Naive thymus-derived CD8-positive, alpha-beta T cell (primary cell): ENCODE measurements around the gene NR2F1-AS1. TPM values are rescaled to one million over a fixed set of nuclear protein-coding genes. Genes with fewer than 3 reads are reported as not detected.
A peak's percentile ranks its signal among the peaks of the same experiment; 100 is the strongest.

Experiments used
- ATAC-seq, 2 donors: fragments of 150-1000 bp; cut with Tn5 transposase in 1 of 2; sonication (Bioruptor Pico), chemical (Tn5 transposase) in 1 of 2; 1 replicate in 1 of 2; 2 replicates in 1 of 2; pipeline ENCODE4 v1.10.0; 2021; ENCODE audit warnings: mild to moderate bottlenecking in 2 of 2, moderate library complexity in 2 of 2
- POLR2A ChIA-PET: fragments of 350-600 bp; sonication (Branson Sonifier 250); formaldehyde crosslinking; loops from one replicate; lab custom pipeline; 2021; ENCODE audit warnings: antibody characterized with exemption; lab: Charles Lee
- DNase-seq, 10 donors: peaks; one replicate each; pipeline versions ENCODE4 v3.0.0 to v3.0.0-alpha.2; 2020 to 2022
- H3K27ac Mint-ChIP-seq, 10 donors: one replicate each; pipeline ENCODE4 v1.8.0; 2020 to 2022; ENCODE audit warnings: mild to moderate bottlenecking in 10 of 10, mixed read lengths in 10 of 10, moderate library complexity in 4 of 10, inconsistent platforms in 1 of 10
- H3K27me3 Mint-ChIP-seq, 5 donors: one replicate each; pipeline ENCODE4 v1.8.0; 2021 to 2022; ENCODE audit warnings: mixed read lengths in 5 of 5
- H3K36me3 Mint-ChIP-seq, 3 donors: one replicate each; pipeline ENCODE4 v1.8.0; 2020 to 2022; ENCODE audit warnings: mixed read lengths in 3 of 3, mild to moderate bottlenecking in 2 of 3, inconsistent platforms in 1 of 3
- H3K4me1 Mint-ChIP-seq, 4 donors: one replicate each; pipeline ENCODE4 v1.8.0; 2021 to 2022; ENCODE audit warnings: mixed read lengths in 4 of 4
- H3K4me3 Mint-ChIP-seq, 10 donors: one replicate each; pipeline ENCODE4 v1.8.0; 2020 to 2022; ENCODE audit warnings: mild to moderate bottlenecking in 10 of 10, mixed read lengths in 10 of 10, moderate library complexity in 6 of 10, inconsistent platforms in 1 of 10
- H3K9me3 Mint-ChIP-seq, 9 donors: one replicate each; pipeline ENCODE4 v1.8.0; 2020 to 2022; ENCODE audit warnings: mixed read lengths in 9 of 9, mild to moderate bottlenecking in 3 of 9, inconsistent platforms in 1 of 9, moderate library complexity in 1 of 9
- polyA plus RNA-seq, 3 donors: library from polyadenylated mRNA; unstranded; fragments of 300-500 nt; fragmentation: Illumina TruSeq; gene quantifications; one replicate each; pipeline ENCODE4 v1.2.3, GENCODE V29; 2021
- total RNA-seq, 8 experiments: library from RNA in 2 of 8; stranded (reverse) in 2 of 8; gene quantifications; one replicate each; pipeline ENCODE4 v1.2.3 and lab custom pipeline; 2021 to 2026

NR2F1-AS1 gene
- total and polyA plus RNA-seq, 5 experiments from 2014 or later = not detected

DNA sequence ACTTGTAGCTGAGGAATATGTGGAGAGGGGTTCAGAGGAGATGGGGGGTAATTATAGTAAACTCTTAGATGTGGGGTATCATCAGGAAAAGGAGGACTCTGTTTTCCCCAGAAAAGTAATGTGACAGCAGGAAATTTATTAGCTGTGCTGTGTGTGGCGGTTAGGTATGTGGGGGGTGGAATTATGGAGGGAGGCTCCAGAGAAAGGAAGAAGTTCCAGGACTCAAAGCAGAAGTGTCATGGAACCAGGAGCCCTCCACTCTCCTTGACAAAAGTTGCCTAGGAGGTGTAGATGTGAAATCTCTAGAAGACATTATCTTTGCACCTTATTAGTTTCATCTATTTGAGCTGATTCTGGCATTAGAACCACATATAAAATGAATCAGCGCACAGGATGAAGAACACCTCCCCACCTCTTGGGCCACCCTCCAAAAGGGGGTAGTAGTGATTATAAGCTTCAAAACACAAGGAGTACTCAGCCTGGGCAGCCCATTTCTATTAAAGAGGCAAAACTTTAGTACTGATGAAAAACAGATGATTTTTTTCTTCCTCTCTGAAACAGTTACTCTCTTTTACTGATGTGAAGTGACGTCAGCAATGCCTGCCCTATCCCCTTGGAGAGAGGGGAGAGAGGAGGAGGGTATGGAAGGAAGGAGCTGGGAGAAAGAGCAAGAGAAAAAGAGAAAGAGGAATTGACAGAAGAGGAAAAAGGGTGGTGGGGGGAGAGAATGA is 20.2 kb upstream of the NR2F1-AS1 start:
- H3K4me1 Mint-ChIP-seq = peaks cover 2 to 14% (median 5%) of the 10 kb centered on the region in 4 donors
- H3K27ac Mint-ChIP-seq = no peak overlapping the region
- DNase-seq (no peak), ATAC-seq (no peak)
- H3K27me3 Mint-ChIP-seq = peaks cover 7 to 46% (median 34%) of the 10 kb centered on the region in 5 donors
- peak overlapping the region in 1 of 10 donors; percentile 65 for H3K4me3 Mint-ChIP-seq
- POLR2A ChIA-PET = interaction anchor here (0.6 kb wide), 1 partner anchor 33 kb away, joined by 4 read pairs; no protein-coding TSS in a partner anchor
- peaks cover 0 to 26% (median 3%) of the 10 kb centered on the region in 9 donors for H3K9me3 Mint-ChIP-seq
- H3K36me3 Mint-ChIP-seq = peaks cover under 1 to 18% (median 4%) of the 10 kb centered on the region in 3 donors

DNA sequence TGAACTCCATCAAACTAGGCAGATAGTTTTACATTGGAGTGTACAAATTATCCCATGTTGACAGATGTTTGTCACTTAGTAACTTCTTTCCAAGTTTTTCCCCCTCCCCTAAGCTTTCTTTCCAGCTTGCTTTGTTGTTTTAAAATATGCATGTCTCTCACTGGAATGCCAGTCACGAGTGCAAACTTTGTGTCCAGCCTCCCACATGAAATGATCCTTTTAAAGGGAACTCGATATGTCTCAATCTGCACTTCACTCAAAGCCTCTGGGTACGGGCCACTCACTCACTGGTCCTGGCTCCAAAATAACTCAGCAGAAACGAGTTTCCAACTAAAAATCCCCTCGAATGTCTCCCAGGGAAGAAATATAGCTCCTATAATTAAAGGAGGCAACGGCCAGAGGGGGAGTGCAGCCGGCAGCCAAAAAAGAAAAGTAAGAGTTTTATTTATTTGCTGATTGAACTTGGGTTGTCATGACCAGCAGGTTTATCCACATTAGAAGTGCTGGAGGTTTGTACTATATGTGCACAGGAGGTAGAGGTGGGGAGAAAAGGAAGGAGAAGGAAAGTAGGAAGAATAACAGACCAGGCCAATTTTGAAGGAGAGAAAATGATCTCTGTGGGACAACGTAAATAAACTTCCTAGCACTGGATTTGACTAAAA is 19.5 kb upstream of the NR2F1-AS1 start:
- no peak overlapping the region for H3K27ac Mint-ChIP-seq
- H3K36me3 Mint-ChIP-seq = peaks cover 4 to 20% (median 5%) of the 10 kb centered on the region in 3 donors
- peaks cover 14 to 46% (median 37%) of the 10 kb centered on the region in 5 donors for H3K27me3 Mint-ChIP-seq
- H3K4me1 Mint-ChIP-seq = peaks cover 2 to 20% (median 9%) of the 10 kb centered on the region in 4 donors
- ATAC-seq (no peak), DNase-seq (no peak)
- POLR2A ChIA-PET = no interaction called here
- H3K9me3 Mint-ChIP-seq = peaks cover 0 to 30% (median 7%) of the 10 kb centered on the region in 9 donors
- no peak overlapping the region for H3K4me3 Mint-ChIP-seq

DNA sequence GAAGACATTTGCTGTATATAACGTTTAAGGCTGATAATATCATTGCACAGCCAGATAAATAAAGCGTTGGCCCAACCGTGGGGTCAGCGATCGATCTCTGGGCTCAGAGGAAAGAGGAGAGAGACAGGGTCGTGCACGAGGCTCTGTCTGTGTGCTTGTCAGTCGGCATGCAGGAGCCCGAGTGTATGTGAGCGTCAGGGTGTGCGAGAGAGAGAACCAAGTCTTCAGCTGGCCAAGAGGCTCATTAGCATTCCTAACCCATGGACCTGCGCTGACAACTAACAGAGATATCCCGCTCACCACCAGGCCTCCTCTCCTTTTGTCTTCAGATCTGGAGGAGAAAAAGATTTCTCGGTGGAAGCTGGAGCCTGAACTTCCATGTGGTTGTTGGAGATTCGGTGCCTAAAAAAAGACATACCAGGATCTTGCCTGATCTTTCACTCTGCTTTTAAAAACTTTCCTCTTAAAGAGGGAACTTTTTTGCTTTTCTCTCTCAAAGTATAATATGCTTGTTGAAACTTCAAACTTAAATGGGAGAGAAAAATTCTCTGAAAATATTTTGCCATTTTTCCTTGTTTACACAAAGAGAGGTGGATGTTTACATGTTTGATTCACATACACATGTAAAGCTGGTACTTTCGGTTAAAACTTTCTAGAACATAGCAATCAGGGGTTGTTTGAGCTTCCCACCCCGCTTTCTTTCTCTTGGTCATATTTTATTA is 18.5 kb upstream of the NR2F1-AS1 start:
- POLR2A ChIA-PET = no interaction called here
- DNase-seq = no peak
- H3K4me3 Mint-ChIP-seq = no peak overlapping the region
- no peak for ATAC-seq
- H3K4me1 Mint-ChIP-seq = peaks cover 4 to 24% (median 11%) of the 10 kb centered on the region in 4 donors
- H3K9me3 Mint-ChIP-seq = peaks cover 0 to 30% (median 7%) of the 10 kb centered on the region in 9 donors
- no peak overlapping the region for H3K27ac Mint-ChIP-seq
- peaks cover 6 to 15% (median 9%) of the 10 kb centered on the region in 3 donors for H3K36me3 Mint-ChIP-seq
- peaks cover 21 to 46% (median 34%) of the 10 kb centered on the region in 5 donors for H3K27me3 Mint-ChIP-seq

DNA sequence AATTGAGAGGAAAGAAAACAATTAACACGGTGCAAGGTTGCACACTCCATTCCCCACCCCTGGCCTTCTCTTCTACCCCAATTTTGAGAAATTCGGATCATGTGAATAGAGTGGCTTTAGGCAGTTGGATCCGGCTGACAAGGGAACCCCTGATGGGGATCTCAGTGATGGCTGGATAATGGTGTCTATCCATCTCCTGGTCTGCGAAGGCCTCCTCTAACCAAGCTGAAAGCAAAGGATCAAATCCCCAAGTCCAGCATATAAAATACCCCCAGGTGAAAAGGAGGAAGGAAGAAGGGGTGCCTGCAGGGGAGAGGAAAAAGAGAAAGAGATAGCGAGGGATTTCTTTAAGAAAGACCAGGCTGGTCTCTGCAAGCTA is 18.0 kb upstream of the NR2F1-AS1 start:
- no peak overlapping the region for H3K4me3 Mint-ChIP-seq
- ATAC-seq = no peak
- no peak overlapping the region for H3K27ac Mint-ChIP-seq
- no peak for DNase-seq
- POLR2A ChIA-PET = no interaction called here
- peaks cover 25 to 48% (median 37%) of the 10 kb centered on the region in 5 donors for H3K27me3 Mint-ChIP-seq
- peaks cover 6 to 15% (median 12%) of the 10 kb centered on the region in 3 donors for H3K36me3 Mint-ChIP-seq
- peaks cover 4 to 24% (median 11%) of the 10 kb centered on the region in 4 donors for H3K4me1 Mint-ChIP-seq
- peaks cover 0 to 34% (median 7%) of the 10 kb centered on the region in 9 donors for H3K9me3 Mint-ChIP-seq

DNA sequence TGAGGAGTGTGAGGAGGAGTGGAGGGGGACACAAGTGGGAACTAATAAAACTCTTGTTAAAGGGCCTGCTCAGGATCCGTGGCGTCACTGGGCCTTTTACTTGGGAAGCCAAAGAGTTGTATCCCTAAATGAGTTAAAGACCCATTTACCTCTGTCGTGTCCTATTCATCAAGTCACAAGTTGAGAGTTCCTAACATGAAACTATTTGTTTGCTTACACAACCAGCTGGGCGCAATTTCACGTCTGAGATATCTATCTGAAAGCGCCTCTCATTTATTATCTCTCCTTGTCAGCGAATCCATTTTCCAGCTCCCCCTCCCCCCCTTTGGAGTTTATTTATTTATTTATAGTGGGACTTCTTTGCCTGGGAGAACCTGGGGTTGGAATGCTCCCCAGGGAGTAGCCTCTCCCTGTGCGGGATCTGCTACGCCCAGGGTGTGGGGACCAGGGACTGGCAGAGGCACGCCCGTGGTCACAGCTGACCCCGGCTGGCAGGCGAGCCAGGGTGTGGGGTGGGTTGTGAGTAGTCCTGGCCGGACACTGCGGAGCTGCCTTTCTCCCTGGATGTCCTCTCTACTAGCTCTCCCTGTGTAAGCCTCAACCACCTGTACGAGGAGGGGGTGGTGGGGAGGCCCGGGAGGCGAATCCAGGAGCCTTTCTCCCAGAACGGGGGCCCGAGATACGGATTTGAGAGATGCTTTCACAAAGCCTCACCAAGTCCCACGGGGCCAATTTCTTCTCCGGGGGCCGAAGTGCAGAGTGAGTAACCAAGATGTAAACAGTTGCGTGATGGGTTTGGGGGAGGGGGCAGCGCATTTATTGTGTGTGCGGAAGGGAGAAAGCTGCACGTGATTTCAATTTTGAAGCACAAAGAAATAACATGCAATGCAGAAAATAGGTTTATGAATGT is 17.3 kb upstream of the NR2F1-AS1 start:
- no peak overlapping the region for H3K4me3 Mint-ChIP-seq
- POLR2A ChIA-PET = no interaction called here
- no peak for DNase-seq
- ATAC-seq = no peak
- H3K27ac Mint-ChIP-seq = peak overlapping the region in 1 of 10 donors; percentile 44
- H3K27me3 Mint-ChIP-seq = peaks cover 23 to 49% (median 38%) of the 10 kb centered on the region in 5 donors
- peaks cover 0 to 36% (median 7%) of the 10 kb centered on the region in 9 donors for H3K9me3 Mint-ChIP-seq
- peaks cover 2 to 17% (median 8%) of the 10 kb centered on the region in 4 donors for H3K4me1 Mint-ChIP-seq
- peaks cover 6 to 12% (median 8%) of the 10 kb centered on the region in 3 donors for H3K36me3 Mint-ChIP-seq

DNA sequence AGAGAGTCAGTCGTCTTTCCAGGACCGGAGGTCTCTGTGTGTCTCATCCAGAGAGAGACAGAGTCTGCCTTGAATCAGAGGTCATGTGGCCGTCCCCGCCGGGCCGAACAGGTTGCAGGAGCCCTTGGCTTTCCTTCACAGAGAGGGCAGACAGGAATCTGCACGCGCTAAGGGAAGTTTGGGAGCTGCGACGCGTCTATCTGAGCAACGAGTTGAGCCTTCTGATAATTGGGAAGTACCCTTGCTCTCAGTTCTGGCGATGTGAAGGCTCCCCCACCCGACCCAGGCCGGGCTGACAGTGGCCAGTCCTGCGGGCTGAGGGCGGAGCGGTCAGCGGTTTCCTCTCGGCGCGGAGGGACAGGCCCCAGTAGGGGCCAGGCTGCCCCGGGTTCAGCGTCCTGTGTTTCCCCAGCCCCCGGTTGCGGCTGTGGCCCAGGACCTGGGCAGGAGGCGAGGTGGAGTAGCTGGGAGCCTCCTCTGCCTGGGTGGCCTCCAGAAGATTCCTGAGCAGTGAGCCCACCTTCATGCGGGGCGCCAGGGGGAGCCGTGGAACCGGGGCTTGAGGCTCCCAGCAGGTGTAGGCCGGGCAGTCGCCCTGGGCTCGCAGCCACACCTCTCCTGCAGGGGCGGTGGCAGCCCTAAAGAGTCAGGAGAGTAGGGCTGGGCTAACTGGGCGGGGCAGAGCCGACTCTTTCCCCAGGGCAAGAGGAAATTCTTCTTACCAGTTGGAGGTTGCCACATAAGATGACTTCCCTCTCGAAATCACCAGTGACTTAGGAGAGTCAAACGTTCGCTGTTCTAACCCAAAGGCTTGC is 15.9 kb upstream of the NR2F1-AS1 start:
- Mint-ChIP-seq H3K27me3 (peaks cover 26 to 59% (median 48%) of the 10 kb centered on the region in 5 donors), H3K9me3 (peaks cover 0 to 32% (median 7%) of the 10 kb centered on the region in 9 donors), H3K4me3 (peak overlapping the region in 1 of 10 donors; percentile 33), H3K36me3 (peaks cover 6 to 9% (median 8%) of the 10 kb centered on the region in 3 donors), H3K4me1 (peaks cover 2 to 17% (median 8%) of the 10 kb centered on the region in 4 donors), H3K27ac (no peak overlapping the region)
- ATAC-seq (no peak), DNase-seq (no peak)
- POLR2A ChIA-PET = interaction anchor here (0.6 kb wide), 1 partner anchor 13 kb away, joined by 3 read pairs; no protein-coding TSS in a partner anchor

DNA sequence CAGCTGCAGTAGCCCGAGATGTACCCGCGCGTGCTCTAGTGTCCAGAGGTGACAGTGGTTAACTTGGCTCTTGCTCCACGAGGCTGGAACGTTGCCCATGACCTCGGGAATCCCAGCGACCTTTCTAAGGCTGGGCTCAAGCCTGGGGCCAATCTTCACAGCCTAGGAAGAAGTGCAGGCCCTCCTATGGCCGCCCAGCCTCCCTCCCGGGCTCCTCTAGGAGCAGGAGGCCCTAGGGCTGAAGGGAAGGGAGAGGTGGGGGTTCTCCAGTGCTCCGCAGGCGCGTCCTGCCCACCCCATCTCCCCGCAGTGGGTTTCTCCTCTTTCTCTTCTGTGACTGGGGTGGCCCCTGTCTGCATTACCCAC is 15.3 kb upstream of the NR2F1-AS1 start:
- no peak for DNase-seq
- peaks cover 30 to 64% (median 54%) of the 10 kb centered on the region in 5 donors for H3K27me3 Mint-ChIP-seq
- ATAC-seq = no peak
- peaks cover 2 to 17% (median 8%) of the 10 kb centered on the region in 4 donors for H3K4me1 Mint-ChIP-seq
- peaks cover 6 to 8% (median 8%) of the 10 kb centered on the region in 3 donors for H3K36me3 Mint-ChIP-seq
- H3K27ac Mint-ChIP-seq = peak overlapping the region in 1 of 10 donors; percentile 57
- H3K4me3 Mint-ChIP-seq = peak overlapping the region in 3 of 10 donors; percentile 33 to 39 (median 36)
- peaks cover 0 to 28% (median 7%) of the 10 kb centered on the region in 9 donors for H3K9me3 Mint-ChIP-seq
- POLR2A ChIA-PET = no interaction called here

DNA sequence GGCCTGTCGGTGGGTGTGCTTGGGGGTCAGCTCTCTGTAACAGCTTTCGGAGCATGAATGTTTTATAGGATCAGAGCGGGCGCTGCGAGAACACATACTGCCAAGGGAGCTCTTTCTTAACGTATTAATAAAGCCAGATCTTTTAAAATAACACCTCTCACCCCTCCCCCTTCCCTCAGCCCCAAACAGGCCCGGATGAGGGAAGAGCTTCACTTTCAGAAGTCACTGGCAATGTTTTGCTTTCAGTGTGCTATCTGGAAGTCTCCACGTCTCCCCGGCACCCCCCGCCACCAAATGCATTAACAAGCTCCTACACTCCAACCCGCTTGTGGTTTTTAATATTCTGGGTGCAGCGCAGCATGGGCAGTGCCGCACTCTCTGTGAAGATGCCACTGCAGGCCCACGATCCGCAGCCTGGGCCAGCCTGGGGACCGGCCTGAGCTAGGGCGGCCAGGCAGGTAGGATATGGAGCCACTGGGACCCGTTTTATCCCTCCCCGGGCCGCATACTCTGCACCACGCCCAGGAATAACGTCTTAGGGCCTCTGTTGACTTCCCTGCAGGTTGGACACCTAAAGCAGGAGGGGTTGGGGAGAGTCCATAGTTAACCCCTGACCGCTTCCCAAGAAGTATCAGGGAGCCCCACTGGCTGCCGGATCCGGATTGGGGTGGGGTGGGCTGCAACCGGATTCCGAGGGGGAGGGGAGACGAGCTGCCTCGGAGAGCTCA is 14.6 kb upstream of the NR2F1-AS1 start:
- Mint-ChIP-seq H3K4me3 (peak overlapping the region in 6 of 10 donors; percentile 26 to 49 (median 38)), H3K27me3 (peaks cover 33 to 71% (median 61%) of the 10 kb centered on the region in 5 donors), H3K27ac (peak overlapping the region in 1 of 10 donors; percentile 89), H3K9me3 (peaks cover 0 to 27% (median 7%) of the 10 kb centered on the region in 9 donors), H3K4me1 (peaks cover 2 to 17% (median 8%) of the 10 kb centered on the region in 4 donors), H3K36me3 (peaks cover 6 to 8% (median 8%) of the 10 kb centered on the region in 3 donors)
- ATAC-seq = peak in 1 of 2 donors; percentile 23
- POLR2A ChIA-PET = no interaction called here
- no peak for DNase-seq

DNA sequence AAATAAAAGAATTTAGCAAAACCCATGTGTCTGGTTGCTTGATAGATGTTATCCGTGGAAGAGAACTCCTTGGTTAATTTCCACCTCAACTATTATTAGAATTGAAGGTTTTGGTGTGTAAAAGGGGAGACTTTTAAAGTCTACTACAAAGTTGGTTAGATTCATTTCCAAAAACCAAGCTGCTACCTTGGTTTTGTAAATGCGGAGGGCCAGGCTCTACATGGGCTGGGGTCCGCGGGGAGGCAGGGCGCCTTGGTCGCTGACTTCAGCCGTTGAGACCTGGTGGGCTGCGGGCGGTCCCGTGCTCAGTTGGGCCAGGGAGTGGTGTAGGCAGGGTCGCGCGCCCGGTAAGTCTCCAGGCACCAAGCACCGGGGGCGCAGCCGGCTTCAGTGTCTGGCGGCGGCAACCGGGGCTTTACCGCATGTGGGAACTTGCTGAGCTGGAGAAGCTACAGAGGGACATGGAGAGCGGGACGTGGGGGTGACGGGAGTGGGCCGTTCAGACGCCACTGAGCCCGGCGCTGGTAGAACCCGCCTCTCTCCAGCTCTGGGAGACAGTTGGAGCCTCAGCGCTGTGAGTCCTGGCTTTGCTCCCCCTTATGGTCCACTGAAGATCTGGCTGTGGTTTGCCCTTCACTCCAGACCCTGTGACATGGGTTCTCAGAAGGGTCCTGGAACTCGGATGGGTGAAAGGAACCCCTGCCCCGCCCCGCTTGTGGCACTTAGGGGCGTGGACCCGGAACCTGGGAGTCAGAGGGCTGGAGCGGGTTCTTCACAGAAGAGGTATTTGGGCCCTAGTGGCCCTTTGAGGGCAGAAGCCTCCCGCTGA is 13.8 kb upstream of the NR2F1-AS1 start:
- no peak for DNase-seq
- Mint-ChIP-seq H3K27ac (peak overlapping the region in 1 of 10 donors; percentile 89), H3K4me1 (peaks cover 2 to 17% (median 8%) of the 10 kb centered on the region in 4 donors), H3K4me3 (peak overlapping the region in 5 of 10 donors; percentile 26 to 49 (median 33)), H3K9me3 (peaks cover 0 to 28% (median 7%) of the 10 kb centered on the region in 9 donors), H3K27me3 (peaks cover 39 to 78% (median 68%) of the 10 kb centered on the region in 5 donors), H3K36me3 (peaks cover 6 to 9% (median 8%) of the 10 kb centered on the region in 3 donors)
- POLR2A ChIA-PET = no interaction called here
- no peak for ATAC-seq
